LHCN-M2 (cell line): ENCODE results near the gene CDC27. TPM values are rescaled to one million over a fixed set of nuclear protein-coding genes. Genes with fewer than 3 reads are reported as not detected.
"Not testable (repeated sequence)": the region's sequence is repeated elsewhere in the genome, so short reads cannot be mapped to it uniquely, and the experiment has no call there.

Experiments used
- DNase-seq: peaks from one replicate; pipeline ENCODE4 v3.0.0-alpha.2; 2012; ENCODE audit warnings: low read depth
- total RNA-seq: library from RNA; depleted of rRNA; stranded (reverse); fragments of >200 nt; gene quantifications from 2 replicates; pipeline ENCODE4 v1.2.3, GENCODE V29; 2014

CDC27 gene
- total RNA-seq, 1 experiment from 2014 or later = 100 TPM

GRCh38 chr17:47197821-47198220 is 8.7 kb upstream of the CDC27 start:
- peak; percentile 83 for DNase-seq

- no peak for DNase-seq
Measured at GRCh38 chr17:47193931-47194511, 4.9 kb upstream of the CDC27 start.

GRCh38 chr17:47192554-47192953 is 3.5 kb upstream of the CDC27 start:
- peak; percentile 95 for DNase-seq

GRCh38 chr17:47190770-47191169 is 1.7 kb upstream of the CDC27 start:
- no peak for DNase-seq

GRCh38 chr17:47190243-47190642 is 1.1 kb upstream of the CDC27 start:
- DNase-seq = no peak

- no peak for DNase-seq
Measured at GRCh38 chr17:47189732-47190237, 690 bp upstream of the CDC27 start.

- peak; percentile 51 for DNase-seq
Measured at GRCh38 chr17:47188271-47188875, 722 bp downstream of the CDC27 start.

GRCh38 chr17:47184681-47185080 is 4.4 kb downstream of the CDC27 start:
- DNase-seq = no peak

GRCh38 chr17:47180988-47181387 is 8.1 kb downstream of the CDC27 start:
- DNase-seq = not testable (repeated sequence)

- no peak for DNase-seq
Measured at GRCh38 chr17:47180337-47180736, 8.8 kb downstream of the CDC27 start.

- DNase-seq = no peak
Measured at GRCh38 chr17:47179141-47179540, 10.0 kb downstream of the CDC27 start.

GRCh38 chr17:47177261-47177660 is 11.8 kb downstream of the CDC27 start:
- DNase-seq = no peak

GRCh38 chr17:47176389-47176826 is 12.7 kb downstream of the CDC27 start:
- no peak for DNase-seq

GRCh38 chr17:47174823-47175222 is 14.3 kb downstream of the CDC27 start:
- DNase-seq = not testable (repeated sequence)

- DNase-seq = peak; percentile 15
Measured at GRCh38 chr17:47172696-47173565, 16.2 kb downstream of the CDC27 start.

- DNase-seq = no peak
Measured at GRCh38 chr17:47170710-47171109, 18.4 kb downstream of the CDC27 start.

GRCh38 chr17:47168896-47169295 is 20.2 kb downstream of the CDC27 start:
- DNase-seq = not testable (repeated sequence)

GRCh38 chr17:47166854-47167253 is 22.2 kb downstream of the CDC27 start:
- DNase-seq = not testable (repeated sequence)

GRCh38 chr17:47165137-47165536 is 24.0 kb downstream of the CDC27 start:
- DNase-seq = no peak

- DNase-seq = no peak
Measured at GRCh38 chr17:47164263-47164662, 24.8 kb downstream of the CDC27 start.

- DNase-seq = no peak
Measured at GRCh38 chr17:47162013-47162622, 27.0 kb downstream of the CDC27 start.

- DNase-seq = no peak
Measured at GRCh38 chr17:47159315-47159714, 29.8 kb downstream of the CDC27 start.
